Measurements from ENCODE around the gene KRT86.

- TF ChIP-seq CTCF (IDR thresholded peaks at IDR 0.05) = no peak
- TF ChIP-seq POLR2A (IDR thresholded peaks at IDR 0.05) = no peak
Observed at GRCh38 chr12:52277486-52278245, 3.2 kb downstream of the KRT86 start.
